ENCODE data around the gene CDIPT.
"Not testable (repeated sequence)": the region's sequence is repeated elsewhere in the genome, so short reads cannot be mapped to it uniquely, and the experiment has no call there.

The CDIPT gene

DNA sequence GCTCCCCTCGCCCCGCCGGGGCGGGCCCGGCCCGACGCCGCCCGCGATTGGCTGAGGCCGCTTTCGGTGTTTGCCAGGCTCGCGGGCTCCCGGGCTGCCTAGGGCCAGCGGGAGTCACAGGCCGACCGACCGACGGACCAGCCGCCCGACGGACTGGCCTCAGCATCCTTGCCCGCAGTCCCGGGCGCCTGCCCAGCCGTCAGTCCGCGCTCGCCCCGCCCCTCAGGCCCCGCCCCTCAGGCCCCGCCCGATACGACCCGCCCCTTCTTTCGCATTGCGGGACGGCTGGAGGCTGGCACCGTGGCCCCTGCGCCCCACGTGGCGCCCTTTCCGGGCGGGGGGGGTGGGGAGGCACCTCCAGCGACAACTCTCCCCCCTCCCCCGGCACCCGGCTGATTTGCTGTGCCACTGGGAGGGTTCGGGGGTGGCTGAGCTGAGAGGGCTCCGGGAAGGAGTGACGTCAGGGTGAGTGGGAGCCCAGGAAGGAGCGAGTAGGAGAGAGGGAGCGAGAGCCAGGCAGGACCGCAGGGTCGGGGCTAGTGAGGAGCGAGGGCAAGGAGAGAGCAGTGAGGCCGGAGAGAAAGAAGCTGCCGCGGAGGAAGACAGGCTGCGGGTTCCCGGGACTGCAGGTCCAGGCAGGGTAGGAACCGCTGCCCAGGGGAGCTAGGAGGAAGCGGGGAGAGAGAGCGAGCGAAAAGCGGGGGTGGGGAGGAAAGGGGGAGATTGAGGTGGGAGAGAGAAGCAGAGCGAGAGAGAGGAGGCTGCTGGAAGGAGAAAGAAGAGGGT, 37.3 kb upstream of the CDIPT start, which contains the start of gene ASPHD1:
ASPHD1 (plus strand) TSS at position 387 of the 786 bp plus-strand sequence. CDS start 484 bp downstream, outside the sequence.
- TF ChIP-seq ZNF274 (IDR thresholded peaks at IDR 0.05; ENCODE audit: low read depth, low read length), result no peak
- H3K4me3 ChIP-seq (ENCODE audit: low read length), result peak within 1 kb of the TSS; percentile 38; the same call in 1 of the 2 replicates

DNA sequence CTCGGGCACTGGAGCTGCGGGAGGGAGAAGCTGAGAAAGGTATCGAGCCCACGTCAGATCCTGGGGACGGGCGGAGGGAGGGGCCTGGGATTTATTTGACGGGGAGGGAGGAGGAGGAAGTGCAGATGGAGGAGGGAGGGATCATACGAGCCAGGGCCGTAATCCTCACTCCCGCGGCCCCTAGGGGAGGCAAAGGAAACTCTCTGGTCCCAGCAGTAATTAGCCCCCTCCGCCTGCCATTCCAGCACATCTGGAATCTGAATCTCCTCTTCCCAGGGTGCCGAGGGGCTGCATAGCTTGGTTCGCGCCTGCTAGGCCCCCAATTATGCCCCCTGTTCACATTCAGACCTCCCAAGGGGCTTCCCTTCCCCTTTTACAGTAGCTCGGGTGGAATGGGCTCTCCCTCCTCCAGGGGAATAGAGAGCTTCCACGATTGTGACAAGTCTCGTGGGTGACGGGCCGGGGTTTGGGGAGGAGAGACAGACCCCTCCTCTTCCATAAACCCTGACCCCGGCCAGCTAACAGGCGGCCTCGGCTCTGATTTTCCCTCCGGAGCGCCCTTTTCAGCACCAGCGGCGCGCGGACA, 36.6 kb upstream of the CDIPT start, which contains the start of gene SEZ6L2:
SEZ6L2 (minus strand) TSS at position 35 of the 586 bp plus-strand sequence. CDS start 531 bp downstream, outside the sequence.
- TF ChIP-seq ZNF274 (IDR thresholded peaks at IDR 0.05; ENCODE audit: low read depth, low read length), result no peak
- H3K4me3 ChIP-seq (ENCODE audit: low read length), result peak within 1 kb of the TSS; percentile 38; the same call in 1 of the 2 replicates

DNA sequence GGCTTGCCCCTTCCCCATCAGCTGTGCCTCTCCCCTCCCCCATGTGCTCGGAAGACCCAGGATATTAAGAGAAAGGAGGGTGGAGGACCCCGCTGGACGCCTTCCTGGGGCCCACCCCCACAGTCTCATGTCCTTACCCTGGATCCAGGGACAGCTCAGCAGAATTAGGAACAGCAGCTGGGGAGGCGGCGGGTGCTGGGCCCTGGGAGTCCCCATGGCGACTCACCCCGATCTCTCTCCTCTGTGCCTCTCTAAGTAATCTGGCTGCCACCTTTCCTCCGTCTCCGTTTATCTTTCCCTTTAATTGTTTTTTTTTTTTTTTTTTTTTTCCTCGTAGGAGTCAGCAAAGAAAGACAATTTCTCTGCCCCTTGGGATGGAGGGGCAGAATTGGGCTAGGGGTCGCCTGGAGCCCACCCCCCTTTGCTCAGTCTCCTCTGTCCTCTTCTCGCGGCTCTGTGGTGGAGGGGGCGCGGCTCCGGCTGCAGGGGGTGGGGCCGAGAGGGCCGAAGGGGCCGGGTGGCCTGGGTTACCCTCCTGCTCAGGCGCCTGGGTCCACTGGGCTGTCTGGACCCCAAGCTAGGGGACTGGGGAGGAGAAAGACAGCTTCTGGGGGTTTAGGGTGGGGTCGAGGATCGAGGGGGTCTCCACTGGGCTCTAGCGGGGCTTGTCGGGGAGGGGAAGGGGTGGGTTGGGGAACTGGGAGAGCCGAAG, 35.9 kb upstream of the CDIPT start:
- no peak overlapping the region for H3K4me3 ChIP-seq (ENCODE audit: low read length)
- no peak for TF ChIP-seq ZNF274 (IDR thresholded peaks at IDR 0.05; ENCODE audit: low read depth, low read length)

DNA sequence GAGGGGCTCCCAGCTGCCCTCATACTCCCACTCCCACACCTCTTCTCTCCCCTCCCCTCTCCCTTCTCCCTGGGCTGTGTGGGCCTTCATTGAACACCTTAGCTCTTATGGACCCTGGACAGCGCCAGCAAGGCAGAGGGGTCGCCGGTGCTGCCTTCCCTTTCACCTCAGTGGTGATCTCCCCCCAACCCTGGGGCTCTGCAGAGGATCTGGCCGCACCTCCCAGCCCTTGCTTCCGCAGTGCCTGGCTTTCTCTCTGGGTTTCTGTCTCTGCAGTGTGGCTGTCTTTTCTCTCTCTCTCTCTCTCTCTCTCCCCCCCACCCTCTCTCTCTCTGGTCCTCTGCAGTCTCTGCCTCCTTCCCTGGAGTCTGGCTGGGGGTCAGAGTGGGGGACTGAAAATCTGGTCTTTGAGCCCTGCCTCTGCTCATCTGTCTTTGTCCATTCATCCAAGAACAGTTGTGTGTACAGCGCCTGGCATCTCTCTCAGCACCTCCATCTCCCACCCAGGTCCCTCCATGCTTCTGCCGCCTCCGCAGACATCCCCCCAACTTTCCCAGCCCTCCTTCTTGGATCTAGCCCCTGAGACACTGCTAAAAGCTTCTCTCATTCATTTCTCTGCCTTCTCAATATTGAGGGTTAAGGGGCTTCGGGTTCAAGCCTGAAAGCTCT, 35.2 kb upstream of the CDIPT start:
- no peak overlapping the region for H3K4me3 ChIP-seq (ENCODE audit: low read length)
- TF ChIP-seq ZNF274 (IDR thresholded peaks at IDR 0.05; ENCODE audit: low read depth, low read length), result no peak

DNA sequence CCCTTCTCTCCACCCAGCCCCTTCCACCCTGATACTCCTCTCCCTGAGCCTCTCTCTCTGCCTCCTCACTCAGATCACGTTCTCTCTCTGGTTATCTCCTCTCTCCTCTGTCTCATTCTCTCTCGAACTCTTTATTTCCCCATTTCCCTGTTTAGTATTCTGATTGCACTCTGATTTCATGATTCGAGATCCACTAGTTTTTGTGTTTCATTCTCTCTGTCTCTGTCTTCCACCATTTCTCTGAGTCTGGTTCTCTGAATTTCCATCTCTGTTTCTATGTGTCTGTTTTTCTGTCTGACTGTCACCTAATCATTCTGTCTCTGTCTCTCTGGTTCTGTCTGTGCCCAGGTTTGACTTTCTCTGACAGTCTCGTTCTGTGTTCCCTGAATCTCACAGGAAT, 34.3 kb upstream of the CDIPT start:
- no peak for TF ChIP-seq ZNF274 (IDR thresholded peaks at IDR 0.05; ENCODE audit: low read depth, low read length)

DNA sequence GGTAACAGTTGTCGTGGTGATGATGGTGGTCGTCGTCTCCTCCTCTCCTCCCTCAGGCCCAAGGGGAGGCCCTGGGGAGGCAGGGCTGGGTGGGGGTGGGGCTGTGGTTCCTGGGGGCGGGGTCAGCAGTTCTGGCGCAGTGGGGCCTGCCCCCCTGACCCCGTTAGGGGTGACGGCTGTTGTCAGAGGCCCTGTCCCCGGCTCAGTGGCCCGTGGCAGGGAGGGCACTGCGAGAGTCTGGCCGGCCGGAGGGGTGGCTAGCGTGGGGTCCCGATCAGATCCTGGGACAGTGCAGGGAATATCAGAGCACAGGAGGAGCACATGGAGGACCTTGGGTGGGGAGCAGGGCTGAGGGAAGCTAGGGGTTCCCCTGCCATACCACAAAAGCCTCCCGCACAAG, 33.8 kb upstream of the CDIPT start:
- TF ChIP-seq ZNF274 (IDR thresholded peaks at IDR 0.05; ENCODE audit: low read depth, low read length), result no peak
- no peak overlapping the region for H3K4me3 ChIP-seq (ENCODE audit: low read length)

More for the DNA sequence above, 34.3 kb upstream of the CDIPT start:
- H3K4me3 ChIP-seq (ENCODE audit: low read length), result no peak overlapping the region

DNA sequence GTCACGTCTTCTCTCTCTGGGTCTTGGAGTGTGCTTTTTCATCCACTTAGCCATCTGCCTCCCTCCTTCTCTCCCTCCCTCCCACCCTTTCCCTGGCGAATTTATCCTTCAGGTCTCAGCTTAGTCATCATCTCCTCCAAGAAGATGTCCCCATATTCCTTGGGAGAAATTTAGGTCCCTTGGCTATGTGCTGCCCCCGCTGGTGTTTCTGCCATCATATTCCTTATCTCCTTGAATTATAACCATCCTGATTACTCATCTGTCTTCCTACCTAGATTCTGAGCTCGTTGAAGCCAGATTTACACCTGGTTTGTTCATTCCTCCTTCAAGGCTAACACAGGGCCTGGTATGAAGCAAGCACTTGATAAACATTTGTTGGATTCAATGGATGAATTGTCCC, 31.3 kb upstream of the CDIPT start:
- H3K4me3 ChIP-seq (ENCODE audit: low read length), result no peak overlapping the region
- no peak for TF ChIP-seq ZNF274 (IDR thresholded peaks at IDR 0.05; ENCODE audit: low read depth, low read length)

DNA sequence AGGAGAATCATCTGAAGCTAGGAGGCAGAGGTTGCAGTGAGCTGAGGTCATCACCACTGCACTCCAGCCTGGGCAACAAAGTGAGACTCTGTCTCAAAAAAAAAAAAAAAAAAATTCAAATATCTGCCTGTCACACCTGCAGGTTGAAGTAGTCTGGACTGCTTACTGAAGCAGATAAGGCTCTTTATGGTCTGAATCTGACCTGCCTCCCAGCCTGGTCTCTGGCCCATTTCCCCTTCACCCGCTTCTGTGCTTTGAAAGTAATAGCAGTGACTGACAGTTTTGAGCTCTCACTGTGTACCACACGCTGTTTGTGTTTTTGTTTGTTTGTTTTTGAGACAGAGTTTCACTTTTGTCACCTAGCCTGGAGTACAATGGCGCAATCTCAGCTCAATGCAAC, 30.5 kb upstream of the CDIPT start:
- no peak overlapping the region for H3K4me3 ChIP-seq (ENCODE audit: low read length)
- no peak for TF ChIP-seq ZNF274 (IDR thresholded peaks at IDR 0.05; ENCODE audit: low read depth, low read length)

DNA sequence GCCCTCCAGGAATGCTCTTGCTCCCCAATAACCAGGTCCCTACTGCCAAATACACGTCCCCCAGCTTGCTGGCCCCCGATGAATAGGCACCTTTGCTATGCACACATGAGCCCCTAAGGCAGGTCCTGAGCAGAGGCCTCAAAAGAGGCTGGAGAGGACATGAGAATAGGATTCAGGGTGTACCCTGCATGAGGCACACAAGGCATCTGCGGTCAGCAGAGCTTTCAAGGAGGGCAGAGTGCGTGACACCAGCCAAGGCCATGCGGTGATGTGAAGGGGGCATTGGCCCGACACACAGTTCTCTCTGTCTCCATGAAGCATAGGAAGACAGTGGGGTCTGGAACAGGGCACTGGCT, 29.4 kb upstream of the CDIPT start:
- TF ChIP-seq ZNF274 (IDR thresholded peaks at IDR 0.05; ENCODE audit: low read depth, low read length), result no peak
- no peak overlapping the region for H3K4me3 ChIP-seq (ENCODE audit: low read length)

DNA sequence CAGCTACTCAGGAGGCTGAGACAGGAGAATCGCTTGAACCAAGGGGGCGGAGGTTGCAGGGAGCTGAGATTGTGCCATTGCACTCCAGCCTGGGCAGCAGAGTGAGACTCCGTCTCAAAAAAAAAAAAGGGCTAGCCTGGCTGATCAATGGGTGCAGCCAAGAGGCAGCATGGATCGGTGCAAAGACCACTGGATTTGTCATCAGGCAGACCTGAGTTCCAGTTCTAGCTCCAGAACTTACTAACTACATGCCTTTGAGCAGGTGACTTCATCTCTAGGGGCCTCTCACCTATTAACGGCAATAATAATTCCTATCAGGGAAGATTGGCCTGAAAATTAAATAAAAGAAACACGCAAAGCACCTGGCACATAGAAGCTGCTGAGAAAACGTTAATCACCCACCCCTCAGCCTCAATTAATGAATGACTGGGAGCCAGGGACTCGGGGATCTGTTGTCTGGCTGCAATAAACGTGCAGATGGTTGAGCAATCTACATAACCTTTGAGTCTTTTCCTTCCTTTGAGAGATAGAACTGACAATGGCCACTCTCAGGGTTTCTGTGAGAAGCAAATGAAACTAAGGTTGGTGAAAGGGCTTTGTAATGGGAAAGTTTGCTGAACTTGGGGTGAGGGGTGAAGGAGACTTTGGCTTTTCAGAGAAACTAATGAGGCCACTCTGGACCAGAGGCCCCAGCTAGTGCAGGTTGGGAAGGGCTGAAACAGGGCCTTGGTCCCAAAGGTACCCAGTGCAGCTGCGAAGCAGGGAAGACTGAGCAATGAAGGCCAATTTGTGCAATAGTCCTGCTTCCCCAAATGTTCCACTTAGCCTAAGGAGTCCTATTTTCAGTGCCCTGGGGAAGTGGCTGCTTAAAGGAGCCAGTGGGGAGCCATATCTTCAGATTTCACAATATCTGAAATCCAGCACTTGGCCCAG, 28.8 kb upstream of the CDIPT start:
- H3K4me3 ChIP-seq (ENCODE audit: low read length), result no peak overlapping the region
- no peak for TF ChIP-seq ZNF274 (IDR thresholded peaks at IDR 0.05; ENCODE audit: low read depth, low read length)

DNA sequence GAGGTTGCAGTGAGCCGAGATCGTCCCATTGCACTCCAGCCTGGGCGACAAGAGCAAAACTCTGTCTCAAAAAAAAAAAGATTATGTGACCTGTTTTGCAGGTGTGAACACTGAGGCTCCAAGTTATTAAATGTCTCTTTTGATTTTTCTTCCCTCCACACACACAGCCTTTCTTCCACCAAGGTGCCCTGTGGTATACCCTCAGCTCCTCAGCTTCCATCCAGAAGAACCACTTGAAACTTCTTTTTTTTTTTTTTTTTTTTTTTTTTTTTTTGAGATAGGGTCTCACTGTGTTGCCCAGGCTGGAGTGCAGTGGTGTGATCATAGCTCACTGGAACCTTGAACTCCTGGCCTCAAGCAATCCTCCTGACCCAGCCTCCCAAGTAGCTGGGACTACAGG, 26.3 kb upstream of the CDIPT start:
- H3K4me3 ChIP-seq (ENCODE audit: low read length), result not testable (repeated sequence)

DNA sequence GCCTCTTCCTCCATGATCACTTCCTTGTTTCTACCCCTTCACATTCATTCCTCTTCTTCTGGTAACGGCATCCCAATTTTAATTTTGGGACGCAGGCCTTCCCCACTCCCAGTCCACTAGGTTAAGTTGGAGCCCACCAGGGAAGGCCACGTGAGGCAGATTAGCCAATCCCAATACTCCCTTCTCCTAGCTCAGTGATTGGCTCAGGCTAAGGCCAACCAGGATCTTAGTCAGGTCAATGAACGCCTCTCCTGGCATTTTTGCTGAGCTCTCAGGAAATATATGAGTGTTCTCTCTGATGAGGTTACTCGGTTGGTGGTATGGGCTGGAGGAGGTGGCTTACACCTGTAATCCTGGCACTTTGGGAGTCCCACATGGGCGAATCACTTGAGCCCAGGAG, 21.0 kb upstream of the CDIPT start:
- TF ChIP-seq ZNF274 (IDR thresholded peaks at IDR 0.05; ENCODE audit: low read depth, low read length), result no peak
- H3K4me3 ChIP-seq (ENCODE audit: low read length), result no peak overlapping the region

DNA sequence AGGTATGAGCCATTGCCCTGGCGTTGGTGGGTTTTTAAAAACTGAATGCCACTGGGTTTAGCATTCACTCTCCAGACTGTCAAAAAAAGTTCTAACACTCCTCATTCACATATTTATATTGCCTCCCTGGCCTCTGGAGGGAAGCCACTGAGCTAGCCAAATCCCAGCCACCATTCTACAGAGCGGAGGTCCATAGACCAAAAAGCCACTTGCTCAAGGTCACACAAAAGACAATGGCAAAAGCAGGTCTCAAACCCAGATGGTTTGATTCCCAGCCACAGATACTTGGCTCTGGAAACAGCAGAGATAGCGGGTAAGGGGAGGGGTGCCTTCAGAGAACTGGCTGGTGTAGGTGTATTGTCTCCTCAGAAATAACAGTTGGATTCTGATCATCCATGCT, 18.0 kb upstream of the CDIPT start:
- no peak overlapping the region for H3K4me3 ChIP-seq (ENCODE audit: low read length)
- TF ChIP-seq ZNF274 (IDR thresholded peaks at IDR 0.05; ENCODE audit: low read depth, low read length), result no peak

Measured in GM08714 (cell line).